Lung (tissue), 12 donors: ENCODE data around the gene ANKRD1. TPM values are rescaled to one million over a fixed set of nuclear protein-coding genes. Genes with fewer than 3 reads are reported as not detected.
A peak's percentile ranks its signal among the peaks of the same experiment; 100 is the strongest.
"Not testable (repeated sequence)": the region's sequence is repeated elsewhere in the genome, so short reads cannot be mapped to it uniquely, and the experiment has no call there.

Experiments used
- ATAC-seq: fragments of 200-7000 bp; cut with Tn5 transposase; one replicate; pipeline ENCODE4 v1.9.1; 2020; ENCODE audit warnings: moderate number of reproducible peaks; ENCODE audit not compliant: insufficient read depth, low FRiP score
- DNase-seq, 3 donors: peaks; one replicate each; pipeline ENCODE4 v3.0.0-alpha.2; 2013 to 2017
- H3K27ac ChIP-seq, 2 donors: one replicate each; pipeline ENCODE4 v1.5.1; 2013; ENCODE audit warnings: mild to moderate bottlenecking in 2 of 2, moderate library complexity in 2 of 2, control low read depth in 1 of 2, inconsistent platforms in 1 of 2, low read depth in 1 of 2, low read length in 1 of 2
- H3K27me3 ChIP-seq, 3 donors: one replicate each; pipeline ENCODE4 v1.5.1; 2013; ENCODE audit warnings: low read length in 2 of 3; ENCODE audit not compliant: control insufficient read depth in 3 of 3, insufficient read depth in 3 of 3
- H3K36me3 ChIP-seq, 4 donors: one replicate each; pipeline ENCODE4 v1.5.1; 2013; ENCODE audit warnings: low read length in 4 of 4, mild to moderate bottlenecking in 1 of 4, moderate library complexity in 1 of 4; ENCODE audit not compliant: control insufficient read depth in 4 of 4, insufficient read depth in 4 of 4
- H3K4me1 ChIP-seq, 5 donors: one replicate each; pipeline ENCODE4 v1.5.1; 2013; ENCODE audit warnings: low read length in 5 of 5, mild to moderate bottlenecking in 2 of 5, moderate library complexity in 1 of 5; ENCODE audit not compliant: control insufficient read depth in 5 of 5, insufficient read depth in 5 of 5
- H3K4me3 ChIP-seq: one replicate; pipeline ENCODE4 v1.5.1; 2013; ENCODE audit warnings: mild to moderate bottlenecking, control low read depth, moderate library complexity
- H3K9ac ChIP-seq, 2 donors: one replicate each; pipeline ENCODE4 v1.5.1; 2013; ENCODE audit warnings: low read length in 2 of 2, control low read depth in 1 of 2; ENCODE audit not compliant: insufficient read depth in 1 of 2
- H3K9me3 ChIP-seq, 4 donors: one replicate each; pipeline ENCODE4 v1.5.1; 2013; ENCODE audit warnings: low read length in 3 of 4, mild to moderate bottlenecking in 1 of 4, moderate library complexity in 1 of 4; ENCODE audit not compliant: control insufficient read depth in 4 of 4, insufficient read depth in 3 of 4
- CTCF ChIP-seq: IDR thresholded peaks from 2 replicates; pipeline ENCODE4 v1.5.1; 2012; ENCODE audit warnings: mild to moderate bottlenecking; ENCODE audit errors: control extremely low read depth, extremely low read depth
- WGBS, 2 donors: extraction: QIAGEN DNeasy Blood & Tissue Kit; methylation state at CpG; one replicate each; pipeline ENCODE4 v1.1.7; 2013; 5-methylcytosine and 5-hydroxymethylcytosine counted together
- polyA plus RNA-seq, 2 donors: library from polyadenylated mRNA; stranded (reverse); fragments of 200-250 nt; gene quantifications; one replicate each; pipeline ENCODE4 v1.2.1, GENCODE V29; 2013
- total RNA-seq, 2 donors: library from RNA; depleted of rRNA in 1 of 2; stranded (reverse); fragments of >200 nt in 1 of 2; gene quantifications; one replicate each; pipeline ENCODE4 v1.2.1, GENCODE V29; 2014 to 2021
- donor health status: control.
- donor health status: control.
- donor health status: Bipolar disorder and iron deficiency.
- donor health status: healthy.
- donor health status: DM: yes; HTN: yes; CAD: no.

The ANKRD1 gene
- total and polyA plus RNA-seq, 4 donors = 5.7 to 105 (median 13.7) TPM

- Histone ChIP-seq H3K27me3 (no peaks in the 10 kb centered on the region), H3K36me3 (no peaks in the 10 kb centered on the region), H3K4me3 (no peak overlapping the region), H3K4me1 (no peaks in the 10 kb centered on the region), H3K9ac (no peak overlapping the region), H3K27ac (no peak overlapping the region), H3K9me3 (no peaks in the 10 kb centered on the region)
- ATAC-seq (no peak), DNase-seq (no peak)
- WGBS, 2 donors = 82 to 87% methylated on average over 5 of the region's 5 CpGs
- TF ChIP-seq CTCF = no peak
Observed at GRCh38 chr10:90947030-90947960, 26.4 kb upstream of the ANKRD1 start.

- Histone ChIP-seq H3K27me3 (no peaks in the 10 kb centered on the region), H3K36me3 (no peaks in the 10 kb centered on the region), H3K4me1 (no peaks in the 10 kb centered on the region), H3K27ac (no peak overlapping the region), H3K9me3 (no peaks in the 10 kb centered on the region), H3K4me3 (no peak overlapping the region), H3K9ac (no peak overlapping the region)
- DNase-seq = peak in 1 of 3 donors; percentile 30
- no peak for TF ChIP-seq CTCF
- ATAC-seq = no peak
- WGBS, 2 donors = 92 to 98% methylated on average over 4 of the region's 4 CpGs
Observed at GRCh38 chr10:90945491-90946070, 24.7 kb upstream of the ANKRD1 start.

- WGBS, 2 donors = 0 to 36% methylated on average over 1 of the region's 1 CpG
- no peak for TF ChIP-seq CTCF
- no peaks in the 10 kb centered on the region for H3K9me3 ChIP-seq
Observed at GRCh38 chr10:90944749-90945148, 23.9 kb upstream of the ANKRD1 start.

GRCh38 chr10:90942980-90943379 lies 22.1 kb upstream of the ANKRD1 start:
- H3K4me3 ChIP-seq, H3K27me3 ChIP-seq, H3K4me1 ChIP-seq, DNase-seq, H3K36me3 ChIP-seq, H3K9me3 ChIP-seq, H3K27ac ChIP-seq, H3K9ac ChIP-seq, ATAC-seq: not testable (repeated sequence)
- WGBS, 2 donors = 54 to 78% methylated on average over 3 of the region's 3 CpGs

More at GRCh38 chr10:90944749-90945148, 23.9 kb upstream of the ANKRD1 start:
- no peak overlapping the region for H3K4me3 ChIP-seq
- H3K27ac ChIP-seq = no peak overlapping the region
- H3K36me3 ChIP-seq = no peaks in the 10 kb centered on the region
- H3K4me1 ChIP-seq = no peaks in the 10 kb centered on the region
- no peak overlapping the region for H3K9ac ChIP-seq
- no peak for ATAC-seq
- no peak for DNase-seq
- H3K27me3 ChIP-seq = no peaks in the 10 kb centered on the region
